Mammary epithelial cell (primary cell): ENCODE measurements around the gene TMED10.

ENCODE experiments used
- EZH2 ChIP-seq: IDR thresholded peaks from 2 replicates; pipeline ENCODE4 v1.6.1; 2012; ENCODE audit warnings: low read length, inconsistent platforms, borderline replicate concordance
- TF ChIP-seq, protein P1 (sequence below), 2 donors: IDR thresholded peaks in 1 of 2; conservative IDR thresholded peaks in 1 of 2; 2 replicates each; pipeline ENCODE4 v1.5.1; 2011 to 2012; ENCODE audit warnings: inconsistent platforms in 2 of 2, low read length in 2 of 2, mild to moderate bottlenecking in 2 of 2, control low read depth in 1 of 2, low read depth in 1 of 2; ENCODE audit not compliant: insufficient read depth in 1 of 2; ENCODE audit errors: extremely low read depth in 1 of 2

DNA sequence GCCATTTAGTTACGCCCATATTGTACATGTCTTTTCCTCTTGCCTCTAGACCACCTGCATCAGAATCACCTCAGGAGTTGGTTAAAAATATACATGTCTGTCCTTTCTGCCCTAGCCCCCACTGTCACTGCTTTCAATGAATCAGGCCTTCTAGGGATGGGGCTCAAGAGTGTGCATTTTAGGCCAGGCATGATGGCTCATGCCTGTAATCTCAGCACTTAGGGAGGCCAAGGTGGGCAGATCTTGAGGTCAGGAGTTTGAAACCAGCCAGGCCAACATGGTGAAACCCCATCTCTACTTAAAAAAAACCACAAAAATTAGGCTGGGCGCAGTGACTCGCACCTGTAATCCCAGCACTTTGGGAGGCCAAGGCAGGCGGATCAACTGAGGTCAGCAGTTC lies 13.6 kb upstream of the TMED10 start:
- TF ChIP-seq, protein P1, sequence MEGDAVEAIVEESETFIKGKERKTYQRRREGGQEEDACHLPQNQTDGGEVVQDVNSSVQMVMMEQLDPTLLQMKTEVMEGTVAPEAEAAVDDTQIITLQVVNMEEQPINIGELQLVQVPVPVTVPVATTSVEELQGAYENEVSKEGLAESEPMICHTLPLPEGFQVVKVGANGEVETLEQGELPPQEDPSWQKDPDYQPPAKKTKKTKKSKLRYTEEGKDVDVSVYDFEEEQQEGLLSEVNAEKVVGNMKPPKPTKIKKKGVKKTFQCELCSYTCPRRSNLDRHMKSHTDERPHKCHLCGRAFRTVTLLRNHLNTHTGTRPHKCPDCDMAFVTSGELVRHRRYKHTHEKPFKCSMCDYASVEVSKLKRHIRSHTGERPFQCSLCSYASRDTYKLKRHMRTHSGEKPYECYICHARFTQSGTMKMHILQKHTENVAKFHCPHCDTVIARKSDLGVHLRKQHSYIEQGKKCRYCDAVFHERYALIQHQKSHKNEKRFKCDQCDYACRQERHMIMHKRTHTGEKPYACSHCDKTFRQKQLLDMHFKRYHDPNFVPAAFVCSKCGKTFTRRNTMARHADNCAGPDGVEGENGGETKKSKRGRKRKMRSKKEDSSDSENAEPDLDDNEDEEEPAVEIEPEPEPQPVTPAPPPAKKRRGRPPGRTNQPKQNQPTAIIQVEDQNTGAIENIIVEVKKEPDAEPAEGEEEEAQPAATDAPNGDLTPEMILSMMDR (conservative IDR thresholded peaks at IDR 0.05 in 1 of 2, IDR thresholded peaks at IDR 0.05 in 1 of 2; ENCODE audit: extremely low read depth in 1 of 2, insufficient read depth in 1 of 2, low read depth in 1 of 2, low read length in 2 of 2) = no peak
- TF ChIP-seq EZH2 = no peak
